Duodenal mucosa (tissue), 2 donors: ENCODE measurements around the gene IGFALS.

Experiments used
- H3K27ac ChIP-seq: one replicate; pipeline ENCODE4 v1.7.0; 2013; ENCODE audit warnings: low read depth, low read length
- H3K27me3 ChIP-seq, 2 donors: one replicate each; pipeline ENCODE4 v1.7.0; 2013; ENCODE audit warnings: low read length in 2 of 2, control low read depth in 1 of 2; ENCODE audit not compliant: insufficient read depth in 2 of 2, control insufficient read depth in 1 of 2
- H3K36me3 ChIP-seq, 2 donors: one replicate each; pipeline ENCODE4 v1.7.0; 2013; ENCODE audit warnings: low read length in 2 of 2, control low read depth in 1 of 2; ENCODE audit not compliant: insufficient read depth in 2 of 2, control insufficient read depth in 1 of 2
- H3K4me1 ChIP-seq, 2 donors: one replicate each; pipeline ENCODE4 v1.7.0; 2013; ENCODE audit warnings: low read length in 2 of 2, control low read depth in 1 of 2; ENCODE audit not compliant: insufficient read depth in 2 of 2, control insufficient read depth in 1 of 2
- H3K4me3 ChIP-seq, 2 donors: one replicate each; pipeline ENCODE4 v1.7.0; 2013; ENCODE audit warnings: low read length in 2 of 2, low read depth in 1 of 2
- H3K9ac ChIP-seq, 2 donors: one replicate each; pipeline ENCODE4 v1.7.0; 2013; ENCODE audit warnings: low read length in 2 of 2, low read depth in 1 of 2
- H3K9me3 ChIP-seq, 2 donors: one replicate each; pipeline ENCODE4 v1.7.0; 2013; ENCODE audit warnings: low read length in 2 of 2, control low read depth in 1 of 2; ENCODE audit not compliant: control insufficient read depth in 1 of 2

The IGFALS gene

GRCh38 chr16:1782408-1783264, 10.9 kb downstream of the IGFALS start, which contains the start of the genes NUBP2 and SPSB3:
NUBP2 (plus strand) TSS chr16:1782960; CDS start chr16:1783021, 61 bp downstream.
SPSB3 (minus strand) TSS chr16:1782571; CDS start chr16:1781483, 1,088 bp downstream.
- H3K9me3 ChIP-seq, result no peaks in the 10 kb centered on the region

GRCh38 chr16:1781758-1782407, 11.6 kb downstream of the IGFALS start:
- Histone ChIP-seq H3K9ac (peak overlapping the region; percentile 48 to 63), H3K36me3 (peaks cover 4 to 47% of the 10 kb centered on the region in 2 donors), H3K4me1 (peaks cover 8 to 23% of the 10 kb centered on the region in 2 donors), H3K27ac (peak overlapping the region; percentile 75), H3K9me3 (no peaks in the 10 kb centered on the region), H3K27me3 (no peaks in the 10 kb centered on the region), H3K4me3 (peak overlapping the region; percentile 76 to 80)

More at GRCh38 chr16:1782408-1783264, 10.9 kb downstream of the IGFALS start, which contains the start of the genes NUBP2 and SPSB3:
- Histone ChIP-seq H3K9ac (peak within 1 kb of the TSS; percentile 63 to 65), H3K4me3 (peak within 1 kb of the TSS; percentile 76 to 80), H3K4me1 (peaks cover 8 to 23% of the 10 kb centered on the region in 2 donors), H3K27ac (peak within 1 kb of the TSS; percentile 75), H3K27me3 (no peaks in the 10 kb centered on the region), H3K36me3 (peaks cover 4 to 47% of the 10 kb centered on the region in 2 donors)

GRCh38 chr16:1781254-1781653, 12.3 kb downstream of the IGFALS start:
- Histone ChIP-seq H3K27me3 (no peaks in the 10 kb centered on the region), H3K36me3 (peaks cover 4 to 46% of the 10 kb centered on the region in 2 donors), H3K4me1 (peaks cover 8 to 23% of the 10 kb centered on the region in 2 donors), H3K9ac (peak overlapping the region; percentile 48 to 63), H3K27ac (no peak overlapping the region), H3K4me3 (peak overlapping the region; percentile 76 to 80), H3K9me3 (no peaks in the 10 kb centered on the region)

- H3K4me3 ChIP-seq, result no peak overlapping the region
- H3K4me1 ChIP-seq, result peaks cover 8 to 23% of the 10 kb centered on the region in 2 donors
- no peak overlapping the region for H3K27ac ChIP-seq
- H3K9ac ChIP-seq, result no peak overlapping the region
- no peaks in the 10 kb centered on the region for H3K27me3 ChIP-seq
- no peaks in the 10 kb centered on the region for H3K9me3 ChIP-seq
- peaks cover 7 to 48% of the 10 kb centered on the region in 2 donors for H3K36me3 ChIP-seq
These were observed 12.8 kb downstream of the IGFALS start for GRCh38 chr16:1780677-1781072.

DNA sequence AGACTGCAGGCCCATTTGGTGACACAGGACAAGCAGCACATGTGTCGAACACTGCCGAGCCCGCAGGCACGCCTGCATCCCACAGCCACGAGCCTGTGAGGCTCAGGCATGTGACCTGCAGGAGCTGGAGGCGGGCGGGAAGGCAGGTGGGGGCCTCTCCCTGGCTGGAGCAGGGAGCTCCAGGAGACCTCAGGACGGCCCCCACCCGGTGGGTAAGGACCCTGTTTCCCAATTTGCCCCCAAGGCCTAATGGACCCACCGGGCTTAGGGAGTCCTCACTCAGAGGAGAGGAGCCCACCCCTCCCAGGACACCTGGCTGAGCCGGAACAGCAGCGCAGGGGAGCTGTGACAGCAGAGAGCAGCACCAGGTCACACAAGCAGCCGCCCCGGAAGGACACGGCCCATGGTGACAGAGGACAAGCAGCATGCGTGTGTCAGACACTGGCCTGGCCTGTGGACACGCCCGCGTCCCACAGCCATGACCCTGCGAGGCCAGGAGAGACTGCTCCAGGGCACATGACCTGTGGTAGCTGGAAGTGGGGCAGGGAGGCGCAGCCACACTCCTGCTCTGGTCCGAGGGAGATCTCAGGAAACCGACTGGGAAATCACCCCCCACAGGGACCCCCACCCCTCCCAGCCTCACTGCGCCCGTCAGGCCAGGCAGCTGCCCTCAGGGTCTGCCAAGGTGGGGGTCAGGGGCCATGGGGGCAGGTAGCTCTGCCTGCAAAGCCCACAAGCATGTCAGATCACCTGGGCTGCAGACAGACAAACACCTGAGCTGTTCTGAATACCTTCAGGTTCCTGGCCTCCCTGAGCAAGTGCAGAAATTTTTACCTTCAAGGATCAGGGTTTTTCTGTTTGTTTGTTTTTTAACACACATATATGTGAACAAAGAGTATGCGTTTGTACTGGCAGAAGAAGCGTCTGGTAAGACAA, 13.5 kb downstream of the IGFALS start:
- peaks cover 7 to 51% of the 10 kb centered on the region in 2 donors for H3K36me3 ChIP-seq
- no peak overlapping the region for H3K4me3 ChIP-seq
- no peaks in the 10 kb centered on the region for H3K27me3 ChIP-seq
- H3K9ac ChIP-seq, result no peak overlapping the region
- no peaks in the 10 kb centered on the region for H3K9me3 ChIP-seq
- peaks cover 8 to 20% of the 10 kb centered on the region in 2 donors for H3K4me1 ChIP-seq
- no peak overlapping the region for H3K27ac ChIP-seq

DNA sequence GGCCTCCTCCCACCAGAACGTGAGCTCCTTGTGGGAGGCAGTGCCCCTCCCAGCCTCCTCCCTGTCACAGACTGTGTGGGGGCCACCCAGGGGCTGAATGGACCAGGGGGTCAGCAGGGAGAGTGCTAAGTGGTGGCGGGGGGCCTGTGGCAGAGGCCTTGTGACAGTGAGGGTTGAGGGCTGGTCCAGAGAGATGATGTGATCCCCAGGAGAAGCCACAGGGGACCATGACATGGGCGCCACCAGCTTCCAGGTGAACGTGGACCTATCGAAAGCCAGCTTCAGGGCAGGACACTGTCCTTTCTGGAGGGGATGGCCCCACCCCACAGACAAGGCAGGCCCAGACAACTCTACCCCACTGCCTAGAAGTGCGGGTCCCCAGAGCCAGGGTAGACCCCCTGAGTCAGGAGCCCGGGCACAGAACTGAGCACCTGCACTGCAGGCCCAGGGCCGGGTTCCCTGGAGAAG, 14.2 kb downstream of the IGFALS start:
- Histone ChIP-seq H3K27me3 (no peaks in the 10 kb centered on the region), H3K27ac (no peak overlapping the region), H3K4me1 (peaks cover 14 to 25% of the 10 kb centered on the region in 2 donors), H3K4me3 (no peak overlapping the region), H3K36me3 (peaks cover 7 to 51% of the 10 kb centered on the region in 2 donors), H3K9me3 (no peaks in the 10 kb centered on the region), H3K9ac (no peak overlapping the region)

- no peak overlapping the region for H3K27ac ChIP-seq
- no peak overlapping the region for H3K9ac ChIP-seq
- no peaks in the 10 kb centered on the region for H3K27me3 ChIP-seq
- no peaks in the 10 kb centered on the region for H3K9me3 ChIP-seq
- peaks cover 7 to 51% of the 10 kb centered on the region in 2 donors for H3K36me3 ChIP-seq
- peaks cover 20 to 27% of the 10 kb centered on the region in 2 donors for H3K4me1 ChIP-seq
- no peak overlapping the region for H3K4me3 ChIP-seq
These were observed 15.0 kb downstream of the IGFALS start for GRCh38 chr16:1778200-1779179.

- Histone ChIP-seq H3K4me1 (peaks cover 20 to 27% of the 10 kb centered on the region in 2 donors), H3K9ac (no peak overlapping the region), H3K36me3 (peaks cover 7 to 51% of the 10 kb centered on the region in 2 donors), H3K4me3 (no peak overlapping the region), H3K27me3 (no peaks in the 10 kb centered on the region), H3K27ac (no peak overlapping the region), H3K9me3 (no peaks in the 10 kb centered on the region)
These were observed 15.9 kb downstream of the IGFALS start for GRCh38 chr16:1777375-1778199.
